GM19455 (cell line): ENCODE results near the gene VAV2.

Source experiments
- ATAC-seq: cut with Tn5 transposase; IDR thresholded peaks from one replicate; pipeline ENCODE4 v1.9.1; 2021; ENCODE audit not compliant: unreplicated experiment

Gene VAV2

GRCh38 chr9:133734590-133735414 lies 257.3 kb downstream of the VAV2 start:
- ATAC-seq = no peak

GRCh38 chr9:133733796-133734533 lies 258.2 kb downstream of the VAV2 start:
- no peak for ATAC-seq

GRCh38 chr9:133733421-133733795 lies 258.7 kb downstream of the VAV2 start:
- ATAC-seq = no peak

- no peak for ATAC-seq
Observed at GRCh38 chr9:133732639-133733408, 259.3 kb downstream of the VAV2 start.

GRCh38 chr9:133731876-133732638 lies 260.1 kb downstream of the VAV2 start:
- ATAC-seq = no peak

GRCh38 chr9:133730994-133731715 lies 261.0 kb downstream of the VAV2 start:
- ATAC-seq = no peak

- ATAC-seq = no peak
Observed at GRCh38 chr9:133729617-133730281, 262.4 kb downstream of the VAV2 start.

GRCh38 chr9:133728856-133729616 lies 263.1 kb downstream of the VAV2 start:
- no peak for ATAC-seq

GRCh38 chr9:133727876-133728441 lies 264.2 kb downstream of the VAV2 start:
- no peak for ATAC-seq

- no peak for ATAC-seq
Observed at GRCh38 chr9:133727277-133727875, 264.7 kb downstream of the VAV2 start.

- no peak for ATAC-seq
Observed at GRCh38 chr9:133726401-133727276, 265.5 kb downstream of the VAV2 start.

GRCh38 chr9:133725886-133726285 lies 266.2 kb downstream of the VAV2 start:
- ATAC-seq = no peak

GRCh38 chr9:133718563-133719315 lies 273.4 kb downstream of the VAV2 start:
- ATAC-seq = no peak

- no peak for ATAC-seq
Observed at GRCh38 chr9:133717113-133718031, 274.8 kb downstream of the VAV2 start.

GRCh38 chr9:133716564-133717112 lies 275.5 kb downstream of the VAV2 start:
- ATAC-seq = no peak
